GM12874 (cell line): ENCODE data around the gene MYO15A.

Experiments used
- CTCF ChIP-seq: IDR thresholded peaks from 2 replicates; pipeline ENCODE4 v1.5.1; 2011; ENCODE audit warnings: low read depth, mild to moderate bottlenecking, control low read depth, low read length, moderate library complexity; ENCODE audit not compliant: insufficient read depth

The MYO15A gene

GRCh38 chr17:18105027-18105426 is 3.5 kb upstream of the MYO15A start:
- TF ChIP-seq CTCF: no peak

- no peak for TF ChIP-seq CTCF
Observed at GRCh38 chr17:18105595-18105994, 3.0 kb upstream of the MYO15A start.

- no peak for TF ChIP-seq CTCF
Observed at GRCh38 chr17:18106211-18106610, 2.3 kb upstream of the MYO15A start.

- no peak for TF ChIP-seq CTCF
Observed at GRCh38 chr17:18107061-18107790, 1.3 kb upstream of the MYO15A start.

- TF ChIP-seq CTCF: no peak
Observed at GRCh38 chr17:18107971-18108370, 585 bp upstream of the MYO15A start.

- no peak for TF ChIP-seq CTCF
Observed at GRCh38 chr17:18109935-18110485, 1.5 kb downstream of the MYO15A start.

GRCh38 chr17:18110636-18111145 is 2.1 kb downstream of the MYO15A start:
- TF ChIP-seq CTCF: no peak
